ENCODE measurements around the gene OSBPL8.

DNA sequence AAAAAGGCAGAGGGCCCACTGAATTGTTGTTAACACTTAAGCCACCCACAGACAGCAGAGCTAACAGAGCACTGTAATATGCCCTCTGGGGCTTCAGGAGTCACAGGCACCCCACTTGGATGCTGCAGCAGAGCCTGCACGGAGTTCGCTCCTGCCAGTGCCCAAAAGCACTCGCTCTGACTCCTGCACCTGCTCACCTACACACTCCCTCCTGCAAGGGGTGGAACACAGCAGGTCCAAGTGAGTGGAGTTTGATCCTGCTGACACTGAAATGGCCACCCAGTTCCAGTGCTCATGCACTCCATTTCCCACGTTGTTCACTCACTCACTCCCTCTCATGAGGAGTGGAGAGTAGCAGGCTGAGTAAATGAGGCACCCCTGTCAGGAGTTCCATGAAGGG, 68.8 kb downstream of the OSBPL8 start:
- TF ChIP-seq, protein P1, sequence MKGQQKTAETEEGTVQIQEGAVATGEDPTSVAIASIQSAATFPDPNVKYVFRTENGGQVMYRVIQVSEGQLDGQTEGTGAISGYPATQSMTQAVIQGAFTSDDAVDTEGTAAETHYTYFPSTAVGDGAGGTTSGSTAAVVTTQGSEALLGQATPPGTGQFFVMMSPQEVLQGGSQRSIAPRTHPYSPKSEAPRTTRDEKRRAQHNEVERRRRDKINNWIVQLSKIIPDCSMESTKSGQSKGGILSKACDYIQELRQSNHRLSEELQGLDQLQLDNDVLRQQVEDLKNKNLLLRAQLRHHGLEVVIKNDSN (IDR thresholded peaks at IDR 0.05; ENCODE audit: borderline replicate concordance, extremely low read length, insufficient read depth, low read depth, low read length): no peak
- TF ChIP-seq TARDBP (IDR thresholded peaks at IDR 0.05; ENCODE audit: borderline replicate concordance) (no peak), MXI1 (IDR thresholded peaks at IDR 0.05; ENCODE audit: low read depth, low read length) (no peak), POLR2A (IDR thresholded peaks at IDR 0.05; ENCODE audit: low read depth, low read length) (no peak)
- TF ChIP-seq, protein P2, sequence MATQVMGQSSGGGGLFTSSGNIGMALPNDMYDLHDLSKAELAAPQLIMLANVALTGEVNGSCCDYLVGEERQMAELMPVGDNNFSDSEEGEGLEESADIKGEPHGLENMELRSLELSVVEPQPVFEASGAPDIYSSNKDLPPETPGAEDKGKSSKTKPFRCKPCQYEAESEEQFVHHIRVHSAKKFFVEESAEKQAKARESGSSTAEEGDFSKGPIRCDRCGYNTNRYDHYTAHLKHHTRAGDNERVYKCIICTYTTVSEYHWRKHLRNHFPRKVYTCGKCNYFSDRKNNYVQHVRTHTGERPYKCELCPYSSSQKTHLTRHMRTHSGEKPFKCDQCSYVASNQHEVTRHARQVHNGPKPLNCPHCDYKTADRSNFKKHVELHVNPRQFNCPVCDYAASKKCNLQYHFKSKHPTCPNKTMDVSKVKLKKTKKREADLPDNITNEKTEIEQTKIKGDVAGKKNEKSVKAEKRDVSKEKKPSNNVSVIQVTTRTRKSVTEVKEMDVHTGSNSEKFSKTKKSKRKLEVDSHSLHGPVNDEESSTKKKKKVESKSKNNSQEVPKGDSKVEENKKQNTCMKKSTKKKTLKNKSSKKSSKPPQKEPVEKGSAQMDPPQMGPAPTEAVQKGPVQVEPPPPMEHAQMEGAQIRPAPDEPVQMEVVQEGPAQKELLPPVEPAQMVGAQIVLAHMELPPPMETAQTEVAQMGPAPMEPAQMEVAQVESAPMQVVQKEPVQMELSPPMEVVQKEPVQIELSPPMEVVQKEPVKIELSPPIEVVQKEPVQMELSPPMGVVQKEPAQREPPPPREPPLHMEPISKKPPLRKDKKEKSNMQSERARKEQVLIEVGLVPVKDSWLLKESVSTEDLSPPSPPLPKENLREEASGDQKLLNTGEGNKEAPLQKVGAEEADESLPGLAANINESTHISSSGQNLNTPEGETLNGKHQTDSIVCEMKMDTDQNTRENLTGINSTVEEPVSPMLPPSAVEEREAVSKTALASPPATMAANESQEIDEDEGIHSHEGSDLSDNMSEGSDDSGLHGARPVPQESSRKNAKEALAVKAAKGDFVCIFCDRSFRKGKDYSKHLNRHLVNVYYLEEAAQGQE (IDR thresholded peaks at IDR 0.05; ENCODE audit: low read depth, low read length): no peak

Data from GM12878 (cell line).